NCI-H2227 treated with DMSO at 0.1 percent for 48 hours (cell line): ENCODE results near the gene ADGRL2.

Experiments used
- DNase-seq: peaks from one replicate; lab custom pipeline; 2025; lab: John Stamatoyannopoulos, UW

The ADGRL2 gene

DNA sequence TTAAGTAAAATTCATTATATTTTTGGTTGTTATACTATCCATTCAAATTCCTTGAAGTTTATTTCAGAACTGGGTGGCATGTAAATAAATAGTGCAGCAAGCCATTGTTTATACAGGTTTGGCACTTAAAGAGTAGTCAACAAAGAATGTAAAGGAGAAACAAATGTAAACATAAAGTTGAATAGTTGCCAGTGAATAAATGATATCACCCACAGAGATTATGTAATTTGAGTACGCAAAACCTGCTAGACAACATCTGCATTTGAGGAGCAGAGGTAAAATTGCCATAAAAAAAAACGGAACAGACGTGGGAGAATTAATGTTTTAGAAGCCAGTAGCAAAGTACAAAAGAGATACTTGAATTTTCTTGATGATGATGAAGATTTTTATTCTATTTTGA is 111.6 kb downstream of the ADGRL2 start:
- no peak for DNase-seq

DNA sequence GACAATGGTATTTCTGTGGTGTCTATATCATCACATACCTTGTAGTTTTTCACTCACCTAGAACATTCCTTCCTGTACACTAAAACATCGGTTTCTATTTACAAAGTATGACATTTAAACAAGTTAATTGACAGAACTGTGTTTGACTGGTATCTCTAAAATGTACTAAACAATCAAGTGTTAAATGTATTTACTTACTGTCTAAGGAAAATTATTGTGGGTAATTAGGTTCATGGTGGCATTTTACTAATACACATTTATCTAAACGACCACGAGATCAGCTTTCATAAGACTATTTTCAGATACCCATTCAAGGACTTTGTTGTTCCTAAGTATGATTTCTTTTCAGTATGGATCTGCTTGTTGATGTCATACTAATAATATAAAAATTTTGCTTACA is 115.2 kb downstream of the ADGRL2 start:
- DNase-seq, result no peak

DNA sequence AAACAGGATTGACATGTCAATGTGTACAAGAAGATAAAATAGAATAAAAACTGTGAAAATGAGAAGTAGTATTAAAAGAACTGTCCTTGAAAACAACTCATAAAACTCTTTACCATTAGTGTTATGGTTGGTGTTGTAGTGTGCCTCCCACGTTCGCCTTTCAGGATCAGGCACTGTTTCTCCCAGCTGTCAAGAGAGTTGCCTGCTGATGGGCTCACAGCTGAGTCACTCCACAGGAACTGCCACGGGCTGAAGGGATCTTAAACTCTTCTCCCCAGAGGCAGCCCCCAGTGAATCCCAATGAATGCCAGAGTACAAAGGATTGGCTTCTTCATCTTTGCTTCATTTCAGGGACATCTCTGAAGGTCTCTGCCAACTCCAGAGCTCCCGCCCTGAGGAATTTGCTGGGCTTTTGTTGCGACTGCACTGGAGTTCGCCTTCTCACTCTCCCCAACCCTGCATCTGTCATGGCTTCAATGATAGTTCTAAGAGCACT is 119.6 kb downstream of the ADGRL2 start:
- no peak for DNase-seq

DNA sequence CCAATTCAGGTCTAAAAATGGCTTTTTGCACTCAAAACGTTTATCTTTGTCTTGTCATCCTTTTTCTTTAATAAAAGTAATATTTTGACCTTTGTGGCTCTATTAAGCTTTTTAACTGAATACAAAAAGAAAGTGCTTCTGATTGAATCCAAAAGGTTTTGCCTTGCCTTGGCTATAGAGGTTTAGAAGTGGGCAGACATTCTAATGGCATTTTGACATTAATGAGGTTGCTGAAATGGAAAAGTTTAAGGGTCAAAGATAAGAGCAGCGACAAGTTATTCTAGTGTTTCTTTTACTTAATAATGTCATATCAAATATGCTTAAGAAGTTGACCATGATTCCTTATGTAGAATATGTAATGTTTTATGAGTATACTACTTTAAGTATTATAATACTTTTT is 120.2 kb downstream of the ADGRL2 start:
- no peak for DNase-seq

DNA sequence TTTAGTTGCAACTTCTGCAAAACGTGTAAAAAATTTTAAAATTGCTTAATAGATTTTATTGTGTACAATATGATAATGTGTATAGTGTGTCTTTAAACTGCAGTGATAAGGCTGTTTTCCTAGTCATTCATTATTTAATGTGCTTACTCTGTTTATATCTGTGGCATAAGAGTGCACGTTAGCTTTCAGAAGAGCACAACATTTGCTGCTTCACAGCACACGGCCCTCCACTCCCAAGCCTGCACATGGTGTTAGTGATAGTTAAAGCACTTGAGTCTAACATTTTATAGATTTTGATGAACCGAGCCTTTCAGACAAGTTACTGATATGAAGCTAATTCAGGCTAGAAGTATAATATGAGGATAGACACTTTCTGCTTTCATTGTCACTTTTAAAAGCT is 120.6 kb downstream of the ADGRL2 start:
- no peak for DNase-seq

DNA sequence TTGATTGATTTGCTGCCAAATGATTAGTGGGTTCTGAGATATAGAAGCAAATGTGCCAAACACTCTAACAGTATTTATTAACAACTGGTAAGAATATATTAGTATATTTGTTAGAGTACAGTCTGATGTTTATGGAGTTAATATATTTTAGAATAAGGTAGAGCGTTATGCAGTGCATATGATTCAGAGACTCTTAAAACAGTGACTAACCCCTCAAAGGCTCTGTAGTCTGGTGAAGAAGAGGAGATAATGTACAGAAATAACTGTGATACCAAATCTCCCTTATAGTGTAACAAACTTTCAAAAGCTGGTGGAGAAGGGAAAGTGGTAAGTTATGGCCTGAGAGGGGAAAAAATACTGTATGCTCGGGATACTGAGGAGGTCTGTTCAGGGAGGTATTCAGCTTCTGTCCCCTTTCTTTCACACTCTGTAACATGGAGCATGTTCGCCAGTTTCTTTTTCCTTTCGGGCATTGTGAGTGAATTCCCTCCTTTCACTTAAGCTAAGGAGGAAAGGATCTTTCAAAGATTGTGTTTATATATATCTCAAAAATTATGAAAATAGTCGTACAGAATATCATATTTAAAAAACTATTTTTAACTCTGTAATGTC is 121.2 kb downstream of the ADGRL2 start:
- DNase-seq, result no peak

DNA sequence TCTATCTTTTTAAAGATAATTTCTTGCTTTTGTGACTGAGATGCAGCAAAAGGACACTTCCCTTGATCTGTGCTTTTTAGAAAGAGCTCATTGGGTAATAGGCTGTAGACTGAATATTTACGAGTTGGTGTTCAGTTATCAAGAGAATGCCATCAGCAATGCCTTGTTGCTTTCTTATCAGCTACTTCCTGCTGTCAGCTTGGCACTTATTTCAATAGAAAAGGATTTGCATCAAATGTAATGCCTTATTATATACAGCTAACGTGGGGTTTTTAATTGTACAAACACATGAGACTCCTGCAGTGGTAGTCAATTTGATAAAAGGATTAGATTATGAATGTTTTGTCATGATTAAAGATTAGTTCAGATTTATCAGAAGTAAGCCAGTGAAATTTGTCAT is 122.2 kb downstream of the ADGRL2 start:
- DNase-seq, result no peak

DNA sequence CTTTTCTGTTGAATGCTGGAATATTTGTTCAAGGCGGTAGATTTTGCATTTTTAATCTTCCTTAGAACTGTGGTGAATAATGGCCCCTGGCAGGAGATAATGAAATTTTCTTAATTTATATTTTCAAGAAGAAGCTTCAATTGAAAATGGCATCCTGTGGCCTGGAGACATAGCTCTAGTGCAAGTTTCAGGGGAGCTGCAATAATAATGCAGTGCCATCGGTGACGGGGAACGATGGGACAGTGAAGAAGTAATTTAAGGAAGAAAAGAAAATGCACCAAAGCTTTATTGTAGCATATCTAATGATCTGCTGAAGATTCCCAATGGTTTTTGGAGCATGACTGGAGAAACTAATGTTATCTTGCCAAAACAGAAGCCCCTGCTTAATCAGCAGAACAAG is 128.4 kb downstream of the ADGRL2 start:
- no peak for DNase-seq

DNA sequence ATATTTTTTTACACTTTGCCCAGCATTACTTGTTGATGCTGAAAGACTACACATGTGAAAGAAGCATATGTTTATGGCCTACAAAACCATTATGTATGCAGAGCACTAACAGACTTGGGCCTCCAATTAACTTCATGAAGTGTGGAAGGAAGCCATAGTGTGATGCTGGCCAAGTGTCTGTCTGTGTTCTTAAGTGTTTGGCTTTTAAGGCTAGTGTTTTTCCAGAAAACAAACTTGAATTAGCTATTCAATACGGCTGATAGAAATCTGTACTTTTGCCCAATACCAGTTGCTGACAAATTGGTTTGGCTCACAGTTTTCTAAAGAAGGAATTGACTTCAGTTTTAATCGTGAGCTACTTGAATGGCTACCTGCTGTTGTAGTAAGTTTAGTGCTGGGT is 136.1 kb downstream of the ADGRL2 start:
- DNase-seq, result no peak

DNA sequence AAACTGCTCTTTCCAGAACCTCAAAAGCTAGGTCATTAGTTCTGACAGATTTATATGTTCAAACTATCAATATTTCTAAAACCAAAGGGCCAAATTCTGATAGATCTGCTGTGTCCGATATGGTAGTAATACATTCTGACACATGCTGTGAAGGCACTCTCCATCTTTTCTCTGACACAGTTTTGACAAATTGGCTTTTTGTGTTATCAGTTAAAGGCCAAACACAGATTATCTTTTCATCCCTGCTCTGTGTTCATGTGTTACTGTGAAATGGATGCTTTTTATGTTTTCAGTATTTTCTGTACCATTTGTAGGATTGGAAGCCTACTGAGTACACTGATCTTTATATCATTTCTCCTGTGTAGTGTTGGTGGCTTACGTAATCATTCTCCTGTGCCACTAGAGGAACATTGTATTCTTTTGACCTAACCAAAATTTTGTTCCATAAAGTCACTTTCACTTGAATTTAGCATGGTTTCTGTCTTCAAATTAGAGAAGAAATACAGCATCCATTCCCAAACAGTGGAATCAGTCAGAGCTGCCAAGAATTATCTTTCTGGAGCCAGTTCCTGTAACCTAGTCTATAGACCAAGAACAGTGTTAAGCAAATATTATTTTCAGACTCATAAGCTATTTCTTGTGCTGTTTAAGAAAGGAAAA is 137.2 kb downstream of the ADGRL2 start:
- no peak for DNase-seq

DNA sequence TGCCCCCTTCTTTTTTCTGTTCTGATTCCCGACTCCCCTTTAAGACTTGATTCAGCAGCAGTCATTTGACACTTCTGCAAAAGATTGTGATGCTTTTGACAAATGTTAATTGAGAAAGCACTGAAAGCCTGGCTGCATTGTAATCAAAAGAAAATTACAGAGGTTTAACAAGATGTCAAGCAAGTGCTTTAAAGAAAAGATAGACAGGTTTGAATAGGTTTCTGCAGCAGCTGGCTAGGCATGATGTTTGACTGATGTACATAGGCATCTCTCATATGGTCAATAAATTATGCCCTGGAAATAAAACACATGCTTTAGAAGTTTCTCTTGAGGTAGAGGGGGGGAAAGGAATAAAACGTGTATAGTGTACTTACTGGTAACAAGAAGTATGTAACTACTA is 147.8 kb downstream of the ADGRL2 start:
- no peak for DNase-seq

DNA sequence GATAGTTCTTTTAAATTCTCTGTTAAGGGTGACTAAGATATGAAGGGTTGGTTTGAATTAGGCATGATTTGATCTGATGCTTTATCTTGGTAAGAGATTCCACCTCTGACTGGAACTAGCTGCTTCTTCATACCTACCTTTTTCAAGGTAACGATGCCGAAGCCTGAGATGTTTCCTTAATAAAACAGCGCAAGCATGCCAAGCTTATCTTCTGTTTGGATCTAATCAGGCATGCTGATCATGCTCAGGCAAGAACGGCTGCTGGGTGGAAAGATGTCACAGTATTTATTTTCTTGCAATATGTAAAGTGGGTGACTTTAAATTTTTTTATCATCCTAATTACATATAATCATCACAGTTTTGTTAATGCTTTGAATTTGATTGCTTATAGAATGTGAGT is 148.7 kb downstream of the ADGRL2 start:
- DNase-seq, result no peak

DNA sequence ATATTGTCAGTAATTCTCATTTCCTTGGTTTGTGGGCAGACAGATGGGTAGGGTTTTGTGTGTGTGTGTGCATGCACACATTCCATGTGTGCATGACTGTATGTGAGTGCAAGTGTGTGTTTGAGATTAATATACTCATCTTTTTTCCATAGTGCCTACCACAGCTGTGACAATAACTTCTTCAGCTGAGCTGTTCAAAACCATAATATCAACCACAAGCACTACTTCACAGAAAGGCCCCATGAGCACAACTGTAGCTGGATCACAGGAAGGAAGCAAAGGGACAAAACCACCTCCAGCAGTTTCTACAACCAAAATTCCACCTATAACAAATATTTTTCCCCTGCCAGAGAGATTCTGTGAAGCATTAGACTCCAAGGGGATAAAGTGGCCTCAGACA is 149.3 kb downstream of the ADGRL2 start:
- DNase-seq, result no peak

DNA sequence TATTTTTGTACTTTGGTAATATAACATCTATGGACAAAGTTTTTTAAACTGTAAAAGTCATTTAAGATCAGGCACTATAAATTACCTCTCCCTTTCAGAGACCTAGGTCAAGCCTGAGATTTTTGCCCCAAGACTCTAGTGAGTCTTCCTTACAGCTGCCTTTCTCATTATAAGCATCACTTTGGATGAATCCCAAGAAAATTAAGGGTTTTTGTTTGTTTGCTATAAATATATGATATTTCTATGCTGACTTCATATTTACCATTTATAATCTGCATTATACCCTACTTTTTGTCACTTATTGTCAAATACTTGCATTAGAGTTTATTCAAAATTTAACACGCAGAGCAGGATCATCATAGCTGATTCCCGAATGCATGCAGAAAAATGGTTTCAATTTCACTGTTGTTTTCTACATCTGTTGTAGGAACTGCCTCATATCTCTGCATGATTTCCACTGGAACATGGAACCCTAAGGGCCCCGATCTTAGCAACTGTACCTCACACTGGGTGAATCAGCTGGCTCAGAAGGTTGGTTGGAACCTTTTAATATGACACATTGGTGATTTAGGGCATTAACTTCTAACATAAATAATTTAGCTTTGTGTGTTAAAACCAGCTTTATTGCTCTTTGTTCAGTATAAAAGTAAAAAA is 150.0 kb downstream of the ADGRL2 start:
- no peak for DNase-seq

DNA sequence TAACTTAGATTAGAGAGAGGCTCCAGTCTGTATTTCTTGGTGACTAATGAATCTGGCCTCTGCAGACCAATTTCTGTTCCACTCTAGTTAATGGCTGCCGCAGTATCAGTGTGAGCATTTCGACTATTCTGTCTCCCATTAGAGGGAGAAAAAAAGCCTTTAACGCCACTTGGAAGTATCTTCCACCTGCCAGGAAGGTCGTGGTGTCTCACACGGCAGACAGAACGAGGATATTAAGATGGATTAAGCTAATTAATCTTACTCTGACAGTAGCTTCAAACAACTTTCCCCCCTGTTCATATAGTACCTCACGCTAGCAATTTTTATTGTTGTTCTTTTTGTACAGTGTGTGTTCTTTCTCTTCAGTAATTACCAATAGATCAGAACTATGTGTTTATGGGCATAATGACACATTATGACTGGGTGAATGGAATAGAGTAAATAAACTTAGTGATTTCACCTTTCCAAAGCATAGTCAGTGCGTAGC is 153.8 kb downstream of the ADGRL2 start:
- peak; percentile 23 for DNase-seq

DNA sequence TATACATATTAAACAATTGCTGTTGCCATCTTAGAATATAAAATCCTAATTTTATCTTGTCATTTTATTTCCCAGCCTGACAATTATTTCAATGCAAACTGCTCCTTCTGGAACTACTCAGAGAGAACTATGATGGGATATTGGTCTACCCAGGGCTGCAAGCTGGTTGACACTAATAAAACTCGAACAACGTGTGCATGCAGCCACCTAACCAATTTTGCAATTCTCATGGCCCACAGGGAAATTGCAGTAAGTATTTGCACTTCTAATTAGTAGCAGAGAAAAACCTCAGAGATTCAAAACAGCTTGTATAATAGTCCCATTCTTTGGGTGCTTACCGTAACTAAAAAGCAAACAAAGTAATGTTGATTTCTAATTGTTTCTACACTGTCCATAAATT is 167.2 kb downstream of the ADGRL2 start:
- DNase-seq, result no peak

DNA sequence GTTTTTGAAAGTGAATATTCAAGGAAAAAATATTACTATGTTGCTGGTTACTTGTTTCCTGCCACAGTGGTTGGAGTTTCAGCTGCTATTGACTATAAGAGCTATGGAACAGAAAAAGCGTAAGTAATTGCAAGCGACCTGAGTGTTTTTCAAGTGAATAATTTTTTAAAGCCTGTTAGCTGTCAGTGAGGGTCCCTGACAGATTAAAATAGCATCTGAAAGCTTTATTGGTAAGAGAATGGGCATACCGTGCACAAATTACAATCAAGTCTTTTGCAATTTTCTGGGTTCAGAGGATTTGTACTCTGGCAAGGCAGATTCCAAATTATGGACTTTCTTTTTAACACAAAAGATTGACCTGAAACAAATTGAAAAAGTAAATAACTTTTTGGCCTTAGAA is 169.7 kb downstream of the ADGRL2 start:
- no peak for DNase-seq

DNA sequence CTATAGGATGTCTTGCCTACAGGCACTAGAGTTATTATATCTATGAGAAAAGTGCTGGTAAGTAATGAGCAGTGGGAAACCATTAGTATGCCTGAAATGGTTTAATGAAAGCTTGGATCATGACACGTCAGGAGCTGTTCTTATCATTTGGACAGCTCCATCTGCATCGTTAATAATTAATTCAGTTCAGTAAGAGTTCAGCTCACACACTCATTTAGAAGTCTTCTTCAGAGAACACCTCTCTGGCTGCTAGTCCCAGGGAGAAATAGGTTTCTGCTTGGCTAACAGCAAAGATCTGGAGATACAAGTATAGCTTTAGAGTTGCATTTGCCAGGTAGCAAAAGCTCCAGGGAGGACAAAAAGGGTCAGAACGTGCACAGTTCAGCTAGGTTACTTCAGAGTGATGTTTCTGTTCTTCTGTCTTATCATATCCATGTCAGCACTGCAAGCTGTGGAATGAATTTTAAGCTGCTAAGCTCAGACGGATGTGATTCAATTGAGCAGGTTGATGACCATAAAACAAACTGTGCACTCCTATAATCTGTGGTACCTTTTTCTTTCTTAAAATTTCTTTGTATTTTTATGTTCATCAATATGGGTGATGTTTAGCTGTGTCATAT is 173.6 kb downstream of the ADGRL2 start:
- no peak for DNase-seq

DNA sequence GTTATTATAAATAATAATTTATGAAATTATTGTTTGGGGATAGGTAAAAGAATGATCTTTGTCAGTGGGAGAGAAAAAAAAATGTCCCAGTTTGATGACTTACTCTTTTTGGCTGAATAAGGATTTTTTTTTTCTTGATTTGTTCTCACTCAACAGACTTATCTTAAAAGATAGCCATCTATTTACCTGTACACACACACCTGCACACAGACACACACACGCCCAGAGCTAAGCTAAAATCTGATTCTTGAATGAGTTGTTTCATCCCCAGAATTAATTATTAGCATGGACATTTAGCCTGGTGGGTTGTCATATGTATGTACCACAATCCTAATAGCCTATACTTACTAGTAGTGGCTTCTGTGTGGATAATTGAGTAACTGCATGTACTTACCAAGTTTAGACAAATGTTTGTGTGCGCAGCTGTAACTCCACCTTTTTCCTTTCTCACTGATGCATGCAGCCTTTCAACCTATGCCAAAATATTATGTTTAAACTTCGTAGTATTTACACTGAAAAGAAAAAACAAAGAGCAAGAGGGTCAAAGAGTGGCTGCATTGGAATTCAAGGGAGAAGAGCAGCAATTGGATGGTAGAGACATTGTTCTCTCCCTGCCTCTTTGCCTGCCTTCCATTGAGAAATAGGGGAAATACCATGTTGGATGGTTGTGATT is 174.3 kb downstream of the ADGRL2 start:
- DNase-seq, result no peak

DNA sequence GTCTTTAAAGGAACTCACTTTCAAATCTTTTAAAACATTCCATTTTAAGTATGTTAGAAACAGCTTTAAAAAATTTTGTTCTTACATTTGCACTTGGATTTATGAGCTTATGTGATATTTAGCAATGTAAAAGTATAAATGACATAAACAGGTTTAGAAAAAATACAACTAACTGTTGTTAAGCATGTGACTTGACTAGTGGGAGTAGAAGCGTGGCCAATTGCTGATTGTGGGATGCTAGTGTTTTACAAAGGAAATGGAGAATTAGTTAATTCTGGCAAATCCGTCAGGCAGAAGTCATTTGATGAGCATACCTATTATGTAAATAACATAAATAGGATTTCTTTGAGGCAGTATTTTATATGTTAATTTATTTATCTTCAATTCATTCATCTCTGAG is 175.8 kb downstream of the ADGRL2 start:
- DNase-seq, result no peak

DNA sequence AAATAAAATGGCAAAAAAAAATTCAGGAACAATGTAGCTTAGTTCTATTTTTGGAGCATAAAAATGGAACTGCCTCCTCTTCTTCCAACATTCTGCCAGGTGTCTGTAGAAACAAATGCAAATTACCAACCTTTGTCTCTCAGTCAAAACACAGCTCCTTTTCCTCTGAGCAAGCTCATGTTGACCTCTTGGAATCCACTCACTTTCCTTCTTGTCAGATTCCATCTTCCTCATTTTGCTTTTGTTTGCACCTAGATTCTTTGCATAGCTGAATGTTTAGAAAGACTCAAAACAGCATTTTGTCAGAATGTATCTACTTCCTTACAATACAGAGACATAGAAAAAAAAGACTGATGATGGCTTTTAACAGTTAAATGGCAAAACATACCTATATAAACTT is 178.2 kb downstream of the ADGRL2 start:
- no peak for DNase-seq

DNA sequence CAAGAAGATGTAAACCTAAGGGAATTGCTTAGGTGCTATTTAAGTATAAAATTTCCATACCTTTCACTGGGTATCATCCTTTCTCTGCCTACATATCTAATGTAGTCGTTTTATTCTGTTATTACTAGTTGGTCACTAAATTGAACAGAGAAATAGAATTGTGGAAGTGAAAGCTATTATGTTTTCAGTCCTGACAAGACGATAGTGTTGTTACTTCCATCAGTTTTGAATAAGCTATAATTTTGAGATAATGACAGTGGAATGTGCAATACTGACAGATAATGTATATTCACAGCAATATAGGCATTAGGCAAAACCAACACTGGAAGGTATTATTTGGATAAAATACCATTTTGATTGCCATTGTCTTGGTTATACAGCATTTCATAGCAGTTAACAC is 181.8 kb downstream of the ADGRL2 start:
- no peak for DNase-seq
